ENCODE results near the gene KCNA5.

The KCNA5 gene

DNA sequence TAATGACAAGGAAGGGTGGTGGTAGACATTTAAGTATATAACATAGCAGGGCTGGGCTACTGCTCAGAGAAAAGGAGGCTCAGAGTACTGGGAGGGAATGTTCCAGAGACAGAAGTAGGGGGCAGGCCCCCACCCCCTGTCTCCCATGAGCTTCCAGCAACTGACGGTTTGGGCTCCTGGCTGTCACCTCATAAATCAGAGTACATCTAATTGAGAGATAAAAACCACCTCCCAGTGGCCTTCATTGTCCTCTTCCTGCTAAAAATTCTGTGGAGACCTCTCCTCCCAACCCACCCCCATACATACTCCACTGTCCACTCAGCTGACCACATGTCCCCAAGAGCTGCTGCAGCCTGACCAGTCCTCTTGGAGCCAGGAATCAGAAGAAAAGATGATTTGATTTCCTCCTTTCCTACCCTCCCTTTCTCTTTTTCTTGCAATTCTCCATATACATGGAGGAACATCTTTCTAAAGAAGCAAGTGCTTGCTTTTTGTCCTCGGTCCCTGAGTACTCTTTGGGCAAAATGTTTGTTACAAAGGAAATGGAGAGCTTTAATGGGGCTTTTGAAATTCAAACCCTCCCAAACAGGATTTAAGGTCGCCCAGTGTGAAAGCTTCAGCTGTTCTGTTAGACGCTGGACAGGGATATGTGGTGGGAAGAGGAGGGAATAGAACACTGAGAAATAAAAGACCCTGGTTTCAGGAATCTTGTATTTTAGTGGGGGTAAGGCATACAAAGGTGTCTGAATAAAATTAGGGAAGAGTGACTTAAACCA is 16.4 kb upstream of the KCNA5 start:
- DNase-seq: no peak

DNA sequence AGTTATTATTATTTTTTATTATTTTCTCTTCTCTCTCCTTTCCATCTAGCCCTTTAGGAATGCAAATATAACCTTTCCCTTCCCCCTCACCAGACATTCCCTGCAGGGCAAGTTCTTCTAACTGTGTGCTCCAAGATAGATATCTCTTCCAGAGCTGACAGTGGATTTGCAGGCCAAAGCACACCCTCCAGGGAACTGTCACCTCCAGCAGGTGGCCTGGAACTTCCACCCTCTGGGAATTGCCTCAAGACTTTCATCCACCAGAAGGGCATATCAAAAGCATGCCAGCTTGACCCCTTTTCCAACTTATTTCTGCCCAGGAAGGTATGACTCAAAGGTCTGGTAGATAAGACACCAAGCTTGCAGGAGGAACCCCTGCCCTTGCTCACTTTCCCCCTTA is 13.6 kb upstream of the KCNA5 start:
- DNase-seq: no peak

DNA sequence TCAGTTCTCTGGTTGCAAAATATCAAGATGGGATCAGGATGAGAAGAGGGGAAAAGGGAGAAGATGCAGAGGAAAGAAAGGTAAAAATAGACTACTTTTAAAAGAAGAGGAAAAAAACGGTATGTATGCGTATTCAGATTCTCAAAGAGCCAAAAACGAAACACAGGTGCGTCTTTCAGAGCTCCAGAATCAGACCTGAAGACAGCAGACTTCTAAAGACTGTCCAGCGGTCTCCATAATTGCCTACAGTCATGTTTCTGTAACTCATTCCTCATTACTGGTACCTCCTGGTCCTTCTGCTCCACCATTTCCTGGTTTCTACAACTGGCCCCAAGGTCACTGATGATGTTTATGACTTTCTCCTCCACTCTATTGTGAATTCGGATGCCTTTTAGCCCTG is 12.4 kb upstream of the KCNA5 start:
- no peak for DNase-seq

DNA sequence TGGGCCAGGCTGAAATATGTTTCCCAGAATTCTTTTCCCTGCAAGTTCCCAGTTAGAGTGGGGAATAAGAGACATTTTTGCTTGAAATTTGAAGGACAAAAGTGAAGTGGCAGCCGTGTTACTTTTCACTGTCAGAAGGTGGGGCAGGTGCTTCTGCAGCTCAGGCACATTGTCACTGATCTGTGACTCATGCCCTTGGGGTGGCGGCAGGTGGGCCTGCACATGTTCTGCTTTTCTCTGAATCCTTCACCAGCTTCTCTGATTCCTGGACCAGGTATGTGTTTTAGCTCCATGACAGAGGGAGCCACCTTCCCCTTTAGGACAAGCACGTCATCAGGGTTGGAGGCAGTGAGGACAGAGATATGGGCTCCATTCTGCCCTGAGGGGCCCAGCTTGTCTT is 11.7 kb upstream of the KCNA5 start:
- DNase-seq: no peak

DNA sequence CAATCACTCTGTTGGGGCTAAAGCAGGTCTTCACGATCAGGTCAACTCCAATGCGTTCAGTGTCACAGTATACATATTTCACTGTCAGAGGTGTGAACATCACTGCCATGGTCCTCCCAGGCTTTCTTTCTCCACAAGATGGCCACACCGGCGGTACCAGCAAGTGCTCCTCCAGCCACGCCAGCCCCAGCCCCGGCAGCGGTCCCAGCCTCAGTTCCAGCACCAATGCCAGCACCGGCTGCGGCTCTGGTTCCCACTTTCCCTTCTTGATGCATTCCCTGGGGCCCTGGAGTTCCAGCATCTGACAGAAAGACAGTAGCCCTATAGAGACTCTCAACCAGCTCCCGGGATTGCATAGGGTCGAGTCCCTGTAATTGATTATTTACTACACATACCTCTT is 10.9 kb upstream of the KCNA5 start:
- DNase-seq: no peak

DNA sequence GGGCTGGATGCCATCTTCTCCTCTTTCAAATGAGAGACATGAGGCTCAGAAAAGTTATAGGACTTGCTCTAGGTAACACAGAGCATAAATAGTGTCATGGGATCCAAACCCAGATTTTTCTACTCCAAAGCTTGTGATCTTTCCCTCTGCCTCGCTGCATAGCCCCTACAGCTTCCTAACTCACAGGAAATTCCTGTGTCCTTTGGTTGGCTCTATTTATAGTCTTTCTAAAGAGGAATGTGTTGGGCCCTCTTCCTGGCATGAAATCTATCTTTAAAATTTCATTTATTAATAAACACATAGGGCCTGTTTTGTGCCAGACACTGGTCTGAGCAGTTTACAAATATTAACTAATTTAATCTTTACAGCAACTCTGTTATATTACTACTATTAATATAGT is 9.8 kb upstream of the KCNA5 start:
- no peak for DNase-seq

DNA sequence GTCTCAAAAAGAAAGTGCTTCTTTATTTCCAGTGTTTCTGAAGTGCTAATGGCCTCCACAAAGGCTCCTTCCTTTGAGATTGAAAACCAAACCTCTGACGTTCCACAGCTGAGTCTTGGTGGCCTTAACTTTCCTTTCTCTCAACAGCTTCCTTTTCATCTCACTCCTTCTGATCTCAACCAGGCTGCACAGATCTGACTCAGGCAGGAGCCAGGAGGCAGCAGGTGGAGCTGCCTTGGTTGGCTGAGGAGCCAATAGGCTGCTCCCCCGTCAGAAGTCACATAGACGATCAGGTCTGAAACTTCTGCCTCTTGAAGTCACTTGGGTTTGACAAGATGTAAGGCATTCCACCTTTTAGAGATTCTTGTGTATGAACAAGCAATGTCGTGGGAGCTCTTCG is 9.1 kb upstream of the KCNA5 start:
- DNase-seq: no peak

DNA sequence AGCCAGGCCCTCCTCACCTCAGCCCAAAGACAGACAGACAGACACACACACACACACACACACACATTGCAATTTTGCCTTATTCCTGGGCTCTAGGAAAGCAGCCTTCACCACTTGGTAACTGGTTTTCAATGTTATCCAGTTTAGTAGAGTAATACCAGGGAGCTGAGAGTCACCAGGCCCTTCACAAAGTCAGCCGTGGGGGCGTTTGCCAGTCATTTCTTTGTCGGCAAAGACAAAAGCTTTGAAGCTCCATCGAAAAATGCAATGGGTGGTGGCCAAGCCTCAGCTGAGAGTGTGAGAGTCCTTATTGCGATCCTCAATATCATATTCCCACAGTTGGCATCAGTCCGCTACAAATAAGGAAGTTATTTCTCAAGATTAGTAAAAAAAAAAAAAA is 8.1 kb upstream of the KCNA5 start:
- DNase-seq: no peak

DNA sequence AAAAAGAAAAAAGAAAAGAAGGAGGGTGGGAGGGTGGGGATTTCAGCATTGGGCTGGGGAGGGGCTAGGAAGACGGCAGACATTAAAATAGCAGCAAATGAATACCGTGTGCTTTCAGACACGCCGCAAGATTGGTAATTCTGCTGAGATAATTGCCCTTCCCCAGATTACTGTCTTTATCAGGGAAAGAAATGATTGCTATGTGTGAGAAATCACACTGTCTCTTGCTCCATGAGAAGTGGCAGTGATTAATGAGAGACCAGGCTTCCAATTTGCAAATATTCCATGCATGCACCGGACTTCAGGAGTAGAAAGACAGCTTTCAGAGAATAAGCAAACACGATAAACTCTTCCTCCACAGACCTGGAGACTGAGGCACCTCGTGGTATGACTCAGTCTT is 7.6 kb upstream of the KCNA5 start:
- no peak for DNase-seq

DNA sequence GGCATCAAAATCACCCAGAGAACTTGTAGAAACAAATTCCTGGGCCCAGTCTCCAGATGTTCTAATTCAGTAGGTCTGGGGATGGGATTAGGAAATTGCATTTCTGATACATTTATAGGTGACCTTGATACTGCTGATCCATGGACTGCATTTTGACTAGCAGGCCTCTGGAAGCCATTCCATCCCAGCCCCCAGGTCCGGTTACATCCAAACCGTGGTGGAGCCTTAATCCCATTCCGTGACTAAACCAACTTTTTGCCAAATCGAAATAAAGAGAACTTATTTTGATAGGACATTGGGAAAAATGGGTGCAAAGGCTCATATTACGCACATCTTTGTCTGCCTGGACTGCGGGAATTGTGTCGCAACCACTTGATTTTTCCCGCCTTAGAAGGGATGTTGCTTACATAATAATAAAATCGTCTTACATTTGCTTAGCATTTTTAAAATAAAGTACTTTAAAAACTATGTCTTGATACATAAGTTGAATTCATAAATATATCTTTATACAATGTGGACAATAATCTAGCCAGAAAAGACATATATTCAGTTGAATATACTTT is 5.8 kb upstream of the KCNA5 start:
- no peak for DNase-seq

DNA sequence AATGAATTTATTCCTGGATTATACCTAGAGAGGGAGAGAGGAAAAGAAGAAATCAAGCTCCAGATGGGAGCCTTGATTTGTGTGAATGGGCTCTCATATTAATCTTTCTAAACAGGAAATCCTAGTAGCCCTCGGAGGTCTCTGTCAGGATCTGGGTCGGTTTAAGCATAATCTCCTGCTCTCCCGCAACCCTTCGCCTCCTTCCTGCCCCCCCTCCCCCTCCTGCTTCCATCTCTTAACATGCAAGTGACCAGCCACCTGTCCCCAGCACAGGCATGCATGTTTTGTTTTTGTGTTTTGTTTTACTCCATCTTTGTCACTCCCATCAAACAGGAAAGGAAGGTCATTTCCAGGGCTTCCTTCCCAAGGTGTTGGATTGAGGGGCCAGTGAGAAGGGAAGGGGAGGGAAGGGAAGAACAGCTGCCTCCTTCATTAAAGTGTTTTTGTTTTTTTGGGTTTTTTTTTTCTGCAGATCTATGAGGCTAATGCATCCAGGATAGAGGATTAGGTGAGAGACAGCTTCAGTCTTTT is 4.8 kb upstream of the KCNA5 start:
- no peak for DNase-seq

DNA sequence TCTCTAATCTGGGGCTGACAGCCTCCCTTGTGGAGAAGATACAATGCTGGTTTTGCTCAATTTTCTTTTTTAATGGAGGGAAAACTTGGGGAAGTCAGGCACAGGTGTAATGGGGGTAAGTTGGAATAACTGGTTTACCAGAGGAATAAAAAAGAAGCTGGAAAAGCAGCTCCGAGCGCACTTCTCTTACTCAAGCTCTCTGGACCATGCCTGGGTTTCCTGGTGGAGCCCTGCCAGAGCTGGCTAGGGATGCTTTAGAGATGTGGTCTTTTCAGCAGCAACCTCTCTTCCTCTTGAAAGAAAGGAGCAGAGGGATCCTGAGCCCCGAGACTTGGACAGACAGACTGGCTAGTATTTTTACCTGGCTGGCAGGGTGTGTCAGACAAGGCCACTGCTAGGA is 3.9 kb upstream of the KCNA5 start:
- DNase-seq: no peak

DNA sequence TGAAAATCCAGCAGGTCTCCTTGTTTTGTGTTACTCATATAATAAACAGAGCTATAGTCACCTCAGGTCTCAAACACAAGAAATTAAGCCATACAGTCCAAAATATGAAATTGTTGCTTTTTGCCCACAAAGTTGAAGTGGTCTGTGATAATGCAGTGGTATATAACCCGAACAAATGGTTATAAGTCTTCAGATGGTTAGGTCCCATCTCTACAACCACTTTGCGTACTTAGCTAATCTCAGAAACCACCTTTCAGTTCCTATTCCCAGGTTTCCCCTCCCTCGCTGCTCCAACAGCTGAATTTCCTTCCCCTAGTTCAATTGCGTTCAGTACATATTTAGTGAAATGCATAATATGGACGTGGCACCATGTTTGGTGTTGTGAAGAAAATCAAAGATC is 3.3 kb upstream of the KCNA5 start:
- no peak for DNase-seq

DNA sequence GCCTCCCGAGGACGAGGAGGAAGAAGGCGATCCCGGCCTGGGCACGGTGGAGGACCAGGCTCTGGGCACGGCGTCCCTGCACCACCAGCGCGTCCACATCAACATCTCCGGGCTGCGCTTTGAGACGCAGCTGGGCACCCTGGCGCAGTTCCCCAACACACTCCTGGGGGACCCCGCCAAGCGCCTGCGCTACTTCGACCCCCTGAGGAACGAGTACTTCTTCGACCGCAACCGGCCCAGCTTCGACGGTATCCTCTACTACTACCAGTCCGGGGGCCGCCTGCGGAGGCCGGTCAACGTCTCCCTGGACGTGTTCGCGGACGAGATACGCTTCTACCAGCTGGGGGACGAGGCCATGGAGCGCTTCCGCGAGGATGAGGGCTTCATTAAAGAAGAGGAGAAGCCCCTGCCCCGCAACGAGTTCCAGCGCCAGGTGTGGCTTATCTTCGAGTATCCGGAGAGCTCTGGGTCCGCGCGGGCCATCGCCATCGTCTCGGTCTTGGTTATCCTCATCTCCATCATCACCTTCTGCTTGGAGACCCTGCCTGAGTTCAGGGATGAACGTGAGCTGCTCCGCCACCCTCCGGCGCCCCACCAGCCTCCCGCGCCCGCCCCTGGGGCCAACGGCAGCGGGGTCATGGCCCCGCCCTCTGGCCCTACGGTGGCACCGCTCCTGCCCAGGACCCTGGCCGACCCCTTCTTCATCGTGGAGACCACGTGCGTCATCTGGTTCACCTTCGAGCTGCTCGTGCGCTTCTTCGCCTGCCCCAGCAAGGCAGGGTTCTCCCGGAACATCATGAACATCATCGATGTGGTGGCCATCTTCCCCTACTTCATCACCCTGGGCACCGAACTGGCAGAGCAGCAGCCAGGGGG is 979 bp downstream of the KCNA5 start:
- DNase-seq: no peak

DNA sequence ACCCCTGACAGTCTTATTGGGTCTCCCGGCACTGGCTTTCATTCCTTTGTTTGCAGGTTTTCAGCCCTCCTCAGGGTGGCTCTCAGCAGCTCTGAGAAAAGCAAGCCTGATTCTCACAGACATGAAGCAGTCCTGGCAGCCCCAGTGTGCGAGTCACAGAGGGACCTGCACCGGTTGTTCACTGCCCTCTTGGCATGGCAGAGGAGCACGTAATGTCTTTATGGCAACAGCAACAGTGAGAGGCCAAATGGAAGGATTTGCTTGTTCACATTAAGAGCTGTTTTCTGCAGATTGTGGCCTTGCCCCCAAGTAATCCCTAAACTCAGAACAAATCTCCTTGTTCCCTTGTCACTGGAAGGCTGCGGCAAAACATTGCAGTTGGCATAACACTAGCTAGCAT is 3.4 kb downstream of the KCNA5 start:
- no peak for DNase-seq

DNA sequence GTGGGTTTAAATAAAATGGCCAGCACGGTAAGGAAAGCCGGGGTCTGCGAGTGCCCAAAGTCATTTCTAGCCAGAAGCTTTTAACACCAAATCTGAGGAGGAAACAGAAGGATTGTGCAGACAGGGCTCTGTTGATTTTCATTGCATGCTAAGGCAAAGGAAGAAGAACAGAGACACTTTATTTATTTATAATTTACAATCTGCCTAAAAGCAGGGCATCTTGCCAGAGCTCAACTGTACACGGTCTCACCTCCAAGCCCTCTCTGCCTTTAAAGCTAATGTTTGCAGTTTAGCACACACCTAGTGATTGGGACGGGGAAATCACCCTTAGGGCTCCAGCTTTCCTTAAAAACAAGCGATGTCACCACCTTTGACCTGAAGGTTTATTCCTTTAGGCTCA is 4.0 kb downstream of the KCNA5 start:
- no peak for DNase-seq

DNA sequence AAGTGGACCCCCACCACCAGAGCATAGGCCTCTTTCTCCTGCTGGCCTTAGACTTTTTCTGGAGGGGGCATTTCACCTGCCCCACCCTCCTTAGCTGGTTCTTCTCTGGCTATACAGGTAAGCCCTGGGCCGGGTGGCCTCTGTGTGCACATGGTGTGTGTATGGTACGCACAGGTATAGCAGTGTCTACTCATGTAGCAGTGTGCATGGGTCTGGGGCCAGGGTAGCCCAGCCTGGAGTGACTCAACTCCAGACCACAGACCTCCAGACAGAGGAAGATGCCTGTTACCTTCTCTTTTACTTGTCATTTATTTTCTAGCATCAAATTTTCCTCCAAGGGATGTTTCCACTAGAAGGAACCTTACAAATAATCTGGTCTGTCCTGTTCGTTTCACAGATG is 6.9 kb downstream of the KCNA5 start:
- DNase-seq: no peak

DNA sequence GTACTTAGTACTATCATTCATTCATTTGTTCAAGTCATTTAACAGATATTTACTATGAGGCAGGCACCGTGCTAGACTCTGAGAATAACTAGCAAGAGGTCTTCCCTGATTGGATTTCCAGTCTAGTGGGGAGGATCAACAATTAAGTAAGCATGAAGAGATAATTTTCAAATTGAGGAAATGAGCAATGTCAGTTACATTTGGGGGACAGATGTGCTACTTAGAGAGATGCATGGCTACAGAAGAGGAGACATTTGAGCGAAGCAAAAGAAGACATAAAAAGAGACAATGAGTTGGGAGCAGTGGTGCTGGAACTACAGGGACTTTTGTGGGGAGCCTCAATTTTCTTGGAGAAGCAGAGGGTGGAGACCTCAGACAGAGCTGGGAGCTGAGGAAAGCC is 7.7 kb downstream of the KCNA5 start:
- no peak for DNase-seq

DNA sequence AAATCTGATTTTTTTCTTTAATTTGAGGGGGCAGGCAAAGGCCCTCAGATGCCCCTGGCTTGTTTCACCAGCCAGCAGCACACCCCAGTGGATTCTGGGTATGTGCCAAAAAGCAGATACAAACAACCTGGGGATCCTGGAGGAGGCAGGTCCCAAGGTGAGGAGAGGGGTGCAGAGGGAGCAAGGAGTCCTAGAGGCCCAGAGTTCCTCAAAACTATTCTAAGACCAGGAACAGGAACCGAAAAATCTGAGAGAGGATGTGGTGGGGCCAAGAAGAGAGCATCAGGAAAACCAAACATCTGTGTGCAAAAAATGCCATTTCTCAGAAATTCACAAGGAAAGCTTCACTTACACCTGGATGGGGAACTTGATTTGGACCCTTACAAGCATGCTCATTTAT is 8.2 kb downstream of the KCNA5 start:
- no peak for DNase-seq

DNA sequence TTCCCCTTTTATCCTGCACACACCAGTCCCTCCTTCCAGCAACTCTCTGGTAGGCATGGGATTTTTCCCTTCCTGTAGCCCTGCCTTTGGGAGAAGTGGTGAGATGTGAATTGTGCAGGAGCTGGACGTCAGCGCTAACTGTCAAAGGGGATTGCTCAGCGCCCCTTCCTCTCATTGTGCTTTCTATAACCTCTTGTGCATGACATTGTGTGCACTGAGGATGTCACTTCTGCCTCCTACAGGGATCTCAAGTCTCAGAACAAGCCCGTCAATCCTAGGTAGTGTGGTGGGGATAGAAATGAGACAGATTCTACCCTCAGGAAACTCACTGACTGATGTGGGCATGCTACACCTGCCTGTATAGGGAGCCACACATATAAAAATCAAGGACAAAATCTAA is 8.7 kb downstream of the KCNA5 start:
- no peak for DNase-seq

DNA sequence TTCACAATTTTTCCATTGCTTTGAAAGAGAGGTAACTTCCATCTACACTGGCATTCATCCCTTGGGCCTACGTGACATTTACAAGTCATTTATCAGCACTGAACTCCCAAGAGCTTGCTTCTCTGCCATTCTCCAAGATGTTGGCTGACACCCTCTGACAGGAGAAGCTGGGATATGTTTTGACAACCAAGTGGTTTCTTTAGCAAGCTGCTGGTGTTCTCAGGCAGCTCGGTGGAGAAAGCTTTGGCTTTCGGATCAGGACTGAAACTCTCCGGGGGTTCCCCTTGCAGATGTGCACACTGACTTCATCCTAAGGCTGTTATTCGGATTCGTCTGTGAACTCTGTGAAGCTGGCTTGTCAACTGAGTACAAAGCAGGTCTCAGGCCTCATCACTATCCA is 15.7 kb downstream of the KCNA5 start:
- DNase-seq: no peak

DNA sequence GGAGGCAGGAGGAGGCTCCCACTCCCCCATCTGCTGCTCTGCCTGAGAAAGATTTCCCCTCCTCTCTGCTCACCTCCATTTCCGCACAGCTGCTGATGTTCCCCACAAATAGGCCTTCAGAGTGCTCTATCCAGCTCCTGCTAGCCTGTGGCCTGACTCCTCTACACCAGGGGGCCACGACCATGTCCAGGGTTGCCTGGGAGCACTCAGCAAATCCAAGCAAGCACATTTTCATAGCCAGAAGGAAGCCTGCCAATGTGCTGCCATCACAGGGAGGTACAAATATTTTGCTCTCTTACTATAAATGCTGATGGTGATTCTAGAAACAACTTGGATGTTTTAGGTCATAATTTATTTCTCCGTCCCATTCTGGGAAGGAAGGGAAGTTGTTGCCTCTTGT is 17.3 kb downstream of the KCNA5 start:
- no peak for DNase-seq

DNA sequence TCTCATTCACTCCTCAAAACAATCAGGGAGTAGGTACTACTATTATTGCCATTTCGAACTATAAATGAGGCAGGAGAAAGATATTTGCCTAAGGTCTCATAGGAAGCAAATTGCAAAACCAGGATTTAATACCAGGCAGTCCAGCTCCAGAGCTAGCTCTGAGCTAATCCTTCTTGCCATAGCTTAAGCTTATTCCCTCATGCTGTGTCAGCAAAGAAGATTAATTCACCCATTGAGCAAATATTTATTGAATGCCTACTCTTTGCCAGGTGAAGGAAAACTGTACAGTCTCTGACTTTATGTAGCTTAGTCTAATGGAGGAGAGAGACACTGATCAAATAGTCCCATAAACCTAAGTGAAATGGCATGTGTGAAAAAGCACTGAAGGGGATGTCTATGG is 19.5 kb downstream of the KCNA5 start:
- DNase-seq: no peak

DNA sequence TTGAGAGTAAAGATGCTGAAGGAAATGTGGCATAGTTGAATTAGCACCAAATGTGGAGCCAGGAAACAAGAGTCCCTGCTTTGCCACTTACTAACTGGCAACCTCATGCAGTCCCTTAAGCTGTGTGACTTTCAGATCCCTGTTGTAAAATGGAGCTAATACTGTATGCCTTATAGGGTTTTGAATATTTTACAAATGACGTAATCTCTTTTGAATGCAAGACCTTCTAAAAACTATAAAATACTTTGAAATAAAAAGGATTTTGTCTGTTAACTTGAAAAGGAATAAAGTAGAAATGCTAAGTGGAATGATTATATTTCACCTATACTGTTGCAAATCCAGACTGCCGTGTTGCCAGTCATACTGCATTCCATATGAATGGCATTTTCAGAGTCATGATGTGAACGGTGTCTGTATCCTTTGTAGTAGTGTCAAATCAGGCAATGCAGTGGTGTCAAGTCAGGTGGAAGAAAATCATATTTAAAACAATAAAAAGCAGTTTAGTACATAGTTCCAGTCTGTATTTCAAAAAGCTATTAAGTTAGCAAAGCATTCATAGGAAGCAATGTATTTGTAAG is 21.3 kb downstream of the KCNA5 start:
- DNase-seq: no peak
